ENCODE data around the gene CTDP1. TPM values are rescaled to one million over a fixed set of nuclear protein-coding genes. Genes with fewer than 3 reads are reported as not detected.

CTDP1 gene
- total RNA-seq, 1 donor from 2014 or later: 25.2 TPM

- H3K4me1 ChIP-seq: peaks cover 13% of the 10 kb centered on the region
- no peaks in the 10 kb centered on the region for H3K36me3 ChIP-seq
- no peak for DNase-seq
- H3K4me3 ChIP-seq: no peak overlapping the region
- H3K27me3 ChIP-seq (ENCODE audit: low read depth): peaks cover 48% of the 10 kb centered on the region
- no peak overlapping the region for H3K27ac ChIP-seq
- intact Hi-C loops (cut with DNase I): no loop called here
- H3K9me3 ChIP-seq: no peaks in the 10 kb centered on the region
- TF ChIP-seq CTCF (IDR thresholded peaks at IDR 0.05): no peak
- no peak for ATAC-seq
Measured at GRCh38 chr18:79799619-79800370, 120.2 kb downstream of the CTDP1 start.

GRCh38 chr18:79800371-79801180, 121.0 kb downstream of the CTDP1 start:
- Histone ChIP-seq H3K36me3 (no peaks in the 10 kb centered on the region), H3K4me1 (peaks cover 13% of the 10 kb centered on the region), H3K4me3 (no peak overlapping the region), H3K27me3 (ENCODE audit: low read depth) (peaks cover 48% of the 10 kb centered on the region), H3K9me3 (no peaks in the 10 kb centered on the region), H3K27ac (no peak overlapping the region)
- intact Hi-C loops (cut with DNase I): no loop called here
- DNase-seq: no peak
- no peak for TF ChIP-seq CTCF (IDR thresholded peaks at IDR 0.05)
- no peak for ATAC-seq

- ATAC-seq (no peak), DNase-seq (no peak)
- intact Hi-C loops (cut with DNase I): no loop called here
- no peak for TF ChIP-seq CTCF (IDR thresholded peaks at IDR 0.05)
- Histone ChIP-seq H3K4me1 (peaks cover 13% of the 10 kb centered on the region), H3K27me3 (ENCODE audit: low read depth) (peaks cover 48% of the 10 kb centered on the region), H3K4me3 (no peak overlapping the region), H3K36me3 (no peaks in the 10 kb centered on the region), H3K9me3 (no peaks in the 10 kb centered on the region), H3K27ac (no peak overlapping the region)
Measured at GRCh38 chr18:79801217-79801616, 121.6 kb downstream of the CTDP1 start.

GRCh38 chr18:79801641-79802040, 122.0 kb downstream of the CTDP1 start:
- Histone ChIP-seq H3K36me3 (no peaks in the 10 kb centered on the region), H3K4me1 (peaks cover 13% of the 10 kb centered on the region), H3K27me3 (ENCODE audit: low read depth) (peaks cover 45% of the 10 kb centered on the region), H3K27ac (no peak overlapping the region), H3K4me3 (no peak overlapping the region), H3K9me3 (no peaks in the 10 kb centered on the region)
- intact Hi-C loops (cut with DNase I): no loop called here
- no peak for TF ChIP-seq CTCF (IDR thresholded peaks at IDR 0.05)
- ATAC-seq: no peak
- no peak for DNase-seq

GRCh38 chr18:79802298-79802697, 122.7 kb downstream of the CTDP1 start:
- peaks cover 38% of the 10 kb centered on the region for H3K27me3 ChIP-seq (ENCODE audit: low read depth)
- peaks cover 13% of the 10 kb centered on the region for H3K4me1 ChIP-seq
- no peak overlapping the region for H3K27ac ChIP-seq
- H3K4me3 ChIP-seq: no peak overlapping the region
- TF ChIP-seq CTCF (IDR thresholded peaks at IDR 0.05): no peak
- H3K36me3 ChIP-seq: no peaks in the 10 kb centered on the region
- intact Hi-C loops (cut with DNase I): no loop called here
- ATAC-seq (no peak), DNase-seq (peak; percentile 37)
- H3K9me3 ChIP-seq: no peaks in the 10 kb centered on the region
